Karpas-422 (cell line): ENCODE measurements around the gene MSANTD2. TPM values are rescaled to one million over a fixed set of nuclear protein-coding genes. Genes with fewer than 3 reads are reported as not detected.

Experiments used
- DNase-seq: peaks from one replicate; pipeline ENCODE4 v3.0.0-alpha.2; 2015
- H2AFZ ChIP-seq: fragments of 200-600 bp; sonication (generic); 2 replicates; pipeline ENCODE4 v1.6.1; 2014; ENCODE audit warnings: antibody characterized with exemption, low read length, mixed read lengths
- H3K27ac ChIP-seq: fragments of 200-600 bp; sonication (generic); 2 replicates; pipeline ENCODE4 v1.5.1; 2014; ENCODE audit warnings: mild to moderate bottlenecking, low read length, moderate library complexity
- H3K27me3 ChIP-seq: fragments of 200-600 bp; sonication (generic); 2 replicates; pipeline ENCODE4 v1.6.1; 2014; ENCODE audit warnings: low read length, mixed read lengths
- H3K36me3 ChIP-seq: fragments of 200-600 bp; sonication (generic); 2 replicates; pipeline ENCODE4 v1.6.1; 2014; ENCODE audit warnings: low read length, mixed read lengths; ENCODE audit not compliant: insufficient read depth
- H3K4me1 ChIP-seq: fragments of 200-600 bp; sonication (generic); 2 replicates; pipeline ENCODE4 v1.6.1; 2014; ENCODE audit warnings: mild to moderate bottlenecking, low read length, mixed read lengths
- H3K4me2 ChIP-seq: fragments of 200-600 bp; sonication (generic); 2 replicates; pipeline ENCODE4 v1.6.1; 2014; ENCODE audit warnings: low read length, low read depth, mild to moderate bottlenecking; ENCODE audit not compliant: poor library complexity, severe bottlenecking
- H3K4me3 ChIP-seq: fragments of 200-600 bp; sonication (generic); 2 replicates; pipeline ENCODE4 v1.5.1; 2014; ENCODE audit warnings: mild to moderate bottlenecking, antibody characterized with exemption, low read length, mixed read lengths
- H3K79me2 ChIP-seq: fragments of 200-600 bp; sonication (generic); 2 replicates; pipeline ENCODE4 v1.6.1; 2014; ENCODE audit warnings: mild to moderate bottlenecking, low read length, mixed read lengths
- H3K9ac ChIP-seq: fragments of 200-600 bp; sonication (generic); 2 replicates; pipeline ENCODE4 v1.6.0; 2014; ENCODE audit warnings: low read length
- H3K9me2 ChIP-seq: fragments of 200-600 bp; sonication (generic), shearing (Covaris generic); replicated peaks from 2 replicates; pipeline ENCODE4 v1.6.0; 2014; ENCODE audit warnings: mild to moderate bottlenecking, low read length, moderate library complexity; ENCODE audit not compliant: insufficient read depth
- H3K9me3 ChIP-seq: fragments of 300-700, 200-600 bp; sonication (generic); 2 replicates; pipeline ENCODE4 v1.6.1; 2014; ENCODE audit warnings: low read length, mixed read lengths
- H4K20me1 ChIP-seq: fragments of 200-600 bp; sonication (generic); 2 replicates; pipeline ENCODE4 v1.6.1; 2014; ENCODE audit warnings: mild to moderate bottlenecking, antibody characterized with exemption, low read length, low read depth; ENCODE audit not compliant: insufficient read depth
- total RNA-seq: library from RNA; depleted of rRNA; stranded (reverse); fragments of >200 nt; shearing (Covaris generic); gene quantifications from 2 replicates; pipeline ENCODE4 v1.2.3, GENCODE V29; 2014; ENCODE audit warnings: low replicate concordance

The MSANTD2 gene
- total RNA-seq, 1 experiment from 2014 or later: 7.6 TPM

DNA sequence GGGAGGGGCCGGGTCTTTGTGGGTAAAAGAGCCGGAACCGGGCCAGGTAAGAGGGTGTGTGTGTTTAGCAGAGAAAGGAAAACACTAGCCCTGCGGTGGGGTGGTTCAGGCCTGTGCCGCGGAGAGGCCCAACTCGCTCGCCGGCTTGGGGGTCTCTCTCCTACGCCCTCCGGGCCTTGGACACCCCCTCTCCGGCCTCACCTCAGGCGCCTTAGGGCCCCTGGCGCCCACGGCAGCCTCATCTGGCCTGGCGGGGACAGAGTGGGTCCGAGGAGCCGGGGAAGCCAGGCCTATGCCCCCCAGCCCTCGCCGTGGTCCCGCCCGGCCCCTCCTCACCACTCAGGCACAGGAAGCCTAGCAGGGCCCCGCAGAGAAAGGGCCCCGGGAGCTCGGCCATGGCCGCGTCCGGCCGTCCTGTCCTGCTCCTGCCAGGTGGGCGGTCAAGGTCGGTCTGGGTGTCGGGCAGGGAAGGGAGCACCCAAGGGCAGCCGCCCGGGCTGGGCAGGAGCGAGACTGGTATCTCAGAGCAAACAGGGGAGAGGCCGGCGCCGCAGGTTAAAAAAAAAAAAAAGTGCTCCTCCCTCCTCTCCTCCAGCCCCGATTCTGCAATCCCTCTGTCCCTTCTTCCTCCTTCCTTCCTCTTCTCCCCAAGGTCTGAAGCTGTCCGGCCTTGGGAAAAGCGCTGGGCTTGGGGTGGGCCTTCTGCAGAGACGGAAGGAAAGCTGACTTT, 48.3 kb downstream of the MSANTD2 start, which contains the start of gene VSIG2:
Gene VSIG2 (minus strand): TSS at position 515 of the 730 bp plus-strand sequence. CDS start 118 bp downstream, at position 397.
- Histone ChIP-seq H3K9me3 (no peaks in the 10 kb centered on the region), H3K27me3 (no peaks in the 10 kb centered on the region), H3K4me3 (no peak within 1 kb of the TSS), H3K79me2 (no peaks in the 10 kb centered on the region), H3K9ac (no peak within 1 kb of the TSS), H3K4me1 (no peaks in the 10 kb centered on the region), H4K20me1 (no peaks in the 10 kb centered on the region), H3K27ac (no peak within 1 kb of the TSS), H3K9me2 (no peaks in the 10 kb centered on the region), H3K4me2 (no peak within 1 kb of the TSS), H3K36me3 (no peaks in the 10 kb centered on the region), H2AFZ (no peak within 1 kb of the TSS)
- DNase-seq: no peak

DNA sequence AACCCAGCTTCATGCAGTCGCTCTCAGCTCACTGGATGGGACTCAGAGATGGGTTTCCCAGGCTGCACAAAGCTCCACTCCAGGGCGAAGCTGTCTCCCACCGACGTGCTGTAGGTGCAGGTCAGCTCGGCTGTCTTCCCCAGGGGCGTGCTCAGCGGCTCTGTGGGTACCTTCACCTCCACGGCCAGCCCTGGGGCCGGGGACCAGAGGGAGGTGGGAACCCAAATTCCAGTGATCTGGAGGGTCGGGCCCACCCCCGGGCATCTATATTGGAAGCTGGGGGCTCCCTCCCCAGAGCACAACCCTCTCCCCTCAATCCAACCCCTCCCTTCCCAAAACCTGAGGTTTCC, 48.8 kb downstream of the MSANTD2 start:
- H2AFZ ChIP-seq: no peak overlapping the region
- no peak overlapping the region for H3K4me3 ChIP-seq
- H3K27me3 ChIP-seq: no peaks in the 10 kb centered on the region
- no peaks in the 10 kb centered on the region for H3K36me3 ChIP-seq
- H3K9ac ChIP-seq: no peak overlapping the region
- H3K79me2 ChIP-seq: no peaks in the 10 kb centered on the region
- H4K20me1 ChIP-seq: no peaks in the 10 kb centered on the region
- H3K4me1 ChIP-seq: peaks cover 3% of the 10 kb centered on the region
- no peak for DNase-seq
- no peak overlapping the region for H3K4me2 ChIP-seq
- H3K27ac ChIP-seq: no peak overlapping the region
- H3K9me2 ChIP-seq: no peaks in the 10 kb centered on the region
- no peaks in the 10 kb centered on the region for H3K9me3 ChIP-seq

DNA sequence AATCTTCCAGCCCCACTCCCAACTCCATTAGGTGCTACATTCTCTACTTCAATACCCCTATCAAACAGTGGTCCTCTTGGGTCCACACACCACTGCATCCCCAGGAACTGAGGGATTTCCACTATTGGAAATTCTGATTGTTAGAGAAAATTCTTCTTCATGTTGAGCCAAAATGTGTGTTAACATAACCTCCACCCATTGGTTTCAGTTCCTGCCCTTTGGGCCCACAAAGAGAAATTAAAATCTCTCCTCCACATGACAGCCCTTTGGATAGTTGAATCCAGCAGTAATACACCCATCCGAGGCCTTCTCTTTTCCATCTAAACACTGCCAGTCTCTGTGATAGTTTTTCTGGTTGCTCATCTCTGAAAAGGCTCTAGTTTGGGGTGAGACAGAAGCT, 50.3 kb downstream of the MSANTD2 start:
- Histone ChIP-seq H3K4me2 (no peak overlapping the region), H3K9ac (no peak overlapping the region)

DNA sequence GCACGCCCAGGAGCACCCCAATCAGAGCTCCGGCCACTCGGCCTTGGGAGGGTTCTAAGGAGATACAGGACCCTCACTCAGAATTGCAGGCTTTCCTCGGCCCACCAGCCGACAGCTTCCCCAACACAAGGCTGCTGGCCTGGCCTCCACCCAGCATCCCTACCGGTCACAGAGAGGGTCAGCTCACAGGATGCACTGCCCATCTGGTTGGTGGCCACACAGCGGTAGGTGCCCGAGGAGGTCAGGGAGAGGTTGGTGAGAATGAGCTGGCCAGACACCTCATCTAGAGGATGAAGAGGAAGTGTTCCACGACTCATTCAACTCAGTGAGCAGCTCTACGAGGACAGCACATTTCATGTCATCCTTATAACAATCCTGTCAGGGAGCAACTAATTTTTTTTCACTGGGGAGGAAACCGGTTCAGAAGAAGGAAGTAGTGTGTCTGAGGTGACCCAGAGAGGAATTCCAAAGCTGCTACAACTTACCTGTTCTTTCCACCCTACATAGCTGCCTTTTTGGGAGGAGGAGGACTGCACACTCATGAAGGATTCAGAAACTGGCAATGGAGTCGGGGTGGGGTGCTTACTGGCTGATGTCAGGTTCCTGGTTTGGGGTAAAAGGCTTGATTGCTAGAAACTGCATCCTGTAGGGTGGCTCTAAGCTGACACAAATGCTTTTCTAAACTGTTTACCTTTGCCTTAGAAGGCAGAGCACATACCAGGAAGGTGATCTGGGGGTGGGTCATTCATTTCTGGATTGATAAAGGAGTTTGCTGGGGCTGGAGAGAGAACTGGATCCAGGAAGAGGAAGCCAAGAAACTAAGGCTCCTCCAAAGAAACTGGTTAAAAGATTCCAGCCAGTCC, 51.5 kb downstream of the MSANTD2 start:
- Histone ChIP-seq H3K9me3 (no peaks in the 10 kb centered on the region), H3K36me3 (no peaks in the 10 kb centered on the region), H3K79me2 (no peaks in the 10 kb centered on the region), H3K4me2 (no peak overlapping the region), H4K20me1 (no peaks in the 10 kb centered on the region), H3K9me2 (no peaks in the 10 kb centered on the region), H3K4me1 (peaks cover 7% of the 10 kb centered on the region), H3K9ac (no peak overlapping the region), H3K4me3 (no peak overlapping the region), H3K27me3 (no peaks in the 10 kb centered on the region), H2AFZ (no peak overlapping the region), H3K27ac (no peak overlapping the region)
- no peak for DNase-seq

More for the DNA sequence above, 50.3 kb downstream of the MSANTD2 start:
- Histone ChIP-seq H3K36me3 (no peaks in the 10 kb centered on the region), H4K20me1 (no peaks in the 10 kb centered on the region), H3K9me2 (no peaks in the 10 kb centered on the region), H3K27me3 (no peaks in the 10 kb centered on the region), H3K27ac (no peak overlapping the region), H3K4me1 (peaks cover 7% of the 10 kb centered on the region), H3K79me2 (no peaks in the 10 kb centered on the region), H2AFZ (no peak overlapping the region), H3K4me3 (no peak overlapping the region), H3K9me3 (no peaks in the 10 kb centered on the region)
- DNase-seq: no peak

DNA sequence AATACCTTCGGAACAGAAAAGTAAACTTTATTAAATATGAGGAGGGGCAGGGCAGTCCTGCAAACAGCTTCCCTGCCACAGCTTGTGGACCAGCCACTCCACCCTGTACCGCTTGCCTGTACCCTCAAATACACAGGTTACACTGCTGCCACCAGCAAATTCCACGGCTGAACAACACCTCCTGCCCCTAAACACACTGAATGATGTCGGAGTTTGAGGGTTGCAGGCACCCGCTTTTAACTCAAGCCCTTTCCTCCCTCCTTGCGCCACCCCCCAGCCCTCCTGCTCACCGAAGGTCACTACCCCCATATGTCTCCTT, 52.1 kb downstream of the MSANTD2 start:
- H3K4me3 ChIP-seq: no peak overlapping the region
- H3K4me2 ChIP-seq: no peak overlapping the region
- no peaks in the 10 kb centered on the region for H4K20me1 ChIP-seq
- DNase-seq: no peak
- no peaks in the 10 kb centered on the region for H3K9me2 ChIP-seq
- no peaks in the 10 kb centered on the region for H3K36me3 ChIP-seq
- no peak overlapping the region for H3K27ac ChIP-seq
- H3K79me2 ChIP-seq: no peaks in the 10 kb centered on the region
- H3K9ac ChIP-seq: no peak overlapping the region
- H2AFZ ChIP-seq: no peak overlapping the region
- H3K27me3 ChIP-seq: no peaks in the 10 kb centered on the region
- peaks cover 7% of the 10 kb centered on the region for H3K4me1 ChIP-seq
- no peaks in the 10 kb centered on the region for H3K9me3 ChIP-seq

DNA sequence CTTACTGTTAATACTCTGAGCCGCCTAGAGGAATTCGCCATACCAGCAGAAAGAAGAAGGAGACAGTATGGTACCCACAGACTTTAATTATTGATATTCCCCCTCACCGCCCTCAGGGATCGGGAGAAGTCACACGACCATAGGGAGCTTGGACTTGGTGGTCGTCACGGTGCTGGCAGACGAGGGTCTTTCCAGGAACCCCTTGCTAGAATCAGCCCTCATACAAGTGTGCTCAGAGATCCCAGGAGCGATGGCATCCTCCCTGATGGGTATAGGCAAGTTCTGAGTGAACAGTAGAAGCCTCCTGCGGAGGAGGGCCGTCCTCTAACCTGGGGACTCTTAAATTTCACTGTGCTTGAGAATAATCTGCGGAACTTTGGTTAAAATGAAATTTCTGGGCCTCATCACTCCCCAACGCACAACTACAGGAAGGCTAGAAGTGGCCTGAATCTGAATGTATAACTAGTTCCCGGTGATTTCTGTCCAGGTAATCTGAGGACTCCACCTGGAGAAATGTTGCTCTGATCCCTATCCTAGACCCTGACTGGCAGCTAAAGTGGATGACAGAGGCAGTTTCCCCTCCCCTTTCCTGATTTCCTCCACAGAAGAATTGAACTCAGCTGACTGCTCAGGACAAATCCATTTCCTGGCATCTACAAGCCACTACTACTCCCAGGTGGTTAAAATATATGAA, 52.7 kb downstream of the MSANTD2 start:
- Histone ChIP-seq H3K9me2 (no peaks in the 10 kb centered on the region), H3K9ac (no peak overlapping the region), H4K20me1 (no peaks in the 10 kb centered on the region), H3K79me2 (no peaks in the 10 kb centered on the region), H3K4me3 (no peak overlapping the region), H3K27me3 (no peaks in the 10 kb centered on the region), H2AFZ (no peak overlapping the region), H3K9me3 (no peaks in the 10 kb centered on the region), H3K27ac (no peak overlapping the region), H3K4me2 (no peak overlapping the region), H3K36me3 (no peaks in the 10 kb centered on the region), H3K4me1 (peaks cover 11% of the 10 kb centered on the region)
- DNase-seq: no peak

DNA sequence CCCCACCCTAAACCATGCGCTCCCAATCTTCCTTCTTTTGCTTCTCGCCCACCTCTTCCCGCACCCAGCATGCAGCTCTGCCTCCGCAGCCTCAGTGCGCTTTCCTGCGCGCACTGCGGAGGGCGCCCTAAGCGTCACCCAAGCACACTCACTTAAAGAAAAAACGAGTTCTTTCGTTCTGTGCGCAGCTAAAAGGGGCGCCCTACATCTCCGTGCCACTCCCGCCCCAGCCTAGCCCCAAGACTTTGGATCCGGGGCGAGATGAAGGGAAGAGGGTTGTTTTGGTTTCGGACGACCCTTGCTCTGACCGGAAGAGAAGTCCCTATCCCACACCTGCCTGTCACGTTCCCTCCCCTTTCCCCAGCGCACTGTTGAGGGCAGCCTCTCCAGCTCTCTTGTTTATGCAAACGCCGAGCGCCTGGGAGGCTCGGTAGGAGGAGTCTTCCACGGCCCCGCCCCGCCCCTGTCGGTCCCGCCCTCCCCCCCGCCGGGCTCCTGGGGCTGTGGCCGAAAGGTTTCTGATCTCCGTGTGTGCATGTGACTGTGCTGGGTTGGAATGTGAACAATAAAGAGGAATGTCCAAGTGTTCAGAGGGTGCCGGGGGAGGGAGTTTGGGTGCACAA, 53.5 kb downstream of the MSANTD2 start:
- H3K9me2 ChIP-seq: no peaks in the 10 kb centered on the region
- peak overlapping the region; percentile 83 for H3K9ac ChIP-seq
- no peaks in the 10 kb centered on the region for H3K36me3 ChIP-seq
- no peaks in the 10 kb centered on the region for H3K79me2 ChIP-seq
- no peak overlapping the region for H3K27ac ChIP-seq
- H4K20me1 ChIP-seq: no peaks in the 10 kb centered on the region
- DNase-seq: peak; percentile 82
- no peaks in the 10 kb centered on the region for H3K9me3 ChIP-seq
- peak overlapping the region; percentile 70 for H3K4me3 ChIP-seq
- H3K4me1 ChIP-seq: peaks cover 19% of the 10 kb centered on the region
- H3K27me3 ChIP-seq: no peaks in the 10 kb centered on the region
- H3K4me2 ChIP-seq: peak overlapping the region; percentile 84
- H2AFZ ChIP-seq: peak overlapping the region; percentile 92; the same call in 1 of the 2 replicates
